ENCODE data around the gene ASB16.

ASB16 gene

GRCh38 chr17:44211281-44212265 is 41.1 kb downstream of the ASB16 start:
- no peak for TF ChIP-seq CTCF (IDR thresholded peaks at IDR 0.05; ENCODE audit: low read length)
- TF ChIP-seq EZH2phosphoT487 (IDR thresholded peaks at IDR 0.05; ENCODE audit: low read length): no peak
- no peak for TF ChIP-seq EZH2 (optimal IDR thresholded peaks at IDR 0.05; ENCODE audit: low read depth, low read length)
- H3K79me2 ChIP-seq (ENCODE audit: low read length): peaks cover 29% of the 10 kb centered on the region
- peak overlapping the region; percentile 32 for H3K4me3 ChIP-seq (ENCODE audit: low read length)
- H3K4me1 ChIP-seq (ENCODE audit: low read length): peaks cover 28% of the 10 kb centered on the region
- peaks cover 15% of the 10 kb centered on the region; the same call in 1 of the 2 replicates for H3F3A ChIP-seq (ENCODE audit: insufficient read depth, low read length)
- no peaks in the 10 kb centered on the region for H3K9me3 ChIP-seq (replicated peaks; ENCODE audit: insufficient read depth, low read length)
- H3K36me3 ChIP-seq (replicated peaks; ENCODE audit: insufficient read depth, low read length): peaks cover 14% of the 10 kb centered on the region
- H2AFZ ChIP-seq (ENCODE audit: low read length): no peak overlapping the region
- H4K20me1 ChIP-seq (ENCODE audit: insufficient read depth, low read length): no peaks in the 10 kb centered on the region
- peak overlapping the region; percentile 68 for H3K4me2 ChIP-seq (ENCODE audit: low read depth, low read length)
- no peaks in the 10 kb centered on the region for H3K27me3 ChIP-seq (replicated peaks; ENCODE audit: insufficient read depth, low read length)
- peak overlapping the region; percentile 75; the same call in 1 of the 2 replicates for H3K27ac ChIP-seq (ENCODE audit: low read length)
- H3K9me2 ChIP-seq (replicated peaks; ENCODE audit: insufficient read depth, low read length): no peaks in the 10 kb centered on the region
- H3K9ac ChIP-seq (ENCODE audit: low read length): peak overlapping the region; percentile 71; the same call in 1 of the 2 replicates
- no peak for DNase-seq

- no peak overlapping the region for H3K4me2 ChIP-seq (ENCODE audit: low read depth, low read length)
- no peak overlapping the region for H3K27ac ChIP-seq (ENCODE audit: low read length)
- H3K9me3 ChIP-seq (replicated peaks; ENCODE audit: insufficient read depth, low read length): no peaks in the 10 kb centered on the region
- H4K20me1 ChIP-seq (ENCODE audit: insufficient read depth, low read length): no peaks in the 10 kb centered on the region
- H3K4me3 ChIP-seq (ENCODE audit: low read length): no peak overlapping the region
- H2AFZ ChIP-seq (ENCODE audit: low read length): no peak overlapping the region
- H3F3A ChIP-seq (ENCODE audit: insufficient read depth, low read length): peaks cover 20% of the 10 kb centered on the region; the same call in 1 of the 2 replicates
- H3K9ac ChIP-seq (ENCODE audit: low read length): no peak overlapping the region
- H3K27me3 ChIP-seq (replicated peaks; ENCODE audit: insufficient read depth, low read length): no peaks in the 10 kb centered on the region
- H3K36me3 ChIP-seq (replicated peaks; ENCODE audit: insufficient read depth, low read length): peaks cover 14% of the 10 kb centered on the region
- no peak for DNase-seq
- H3K4me1 ChIP-seq (ENCODE audit: low read length): peaks cover 36% of the 10 kb centered on the region
- TF ChIP-seq EZH2 (optimal IDR thresholded peaks at IDR 0.05; ENCODE audit: low read depth, low read length) (no peak), CTCF (IDR thresholded peaks at IDR 0.05; ENCODE audit: low read length) (no peak)
- H3K9me2 ChIP-seq (replicated peaks; ENCODE audit: insufficient read depth, low read length): no peaks in the 10 kb centered on the region
- H3K79me2 ChIP-seq (ENCODE audit: low read length): peaks cover 41% of the 10 kb centered on the region
These were observed 42.3 kb downstream of the ASB16 start for GRCh38 chr17:44212507-44213402.

- Histone ChIP-seq H3K36me3 (replicated peaks; ENCODE audit: insufficient read depth, low read length) (peaks cover 14% of the 10 kb centered on the region), H3F3A (ENCODE audit: insufficient read depth, low read length) (peaks cover 24% of the 10 kb centered on the region; the same call in 1 of the 2 replicates), H4K20me1 (ENCODE audit: insufficient read depth, low read length) (no peaks in the 10 kb centered on the region), H3K79me2 (ENCODE audit: low read length) (peaks cover 47% of the 10 kb centered on the region), H3K9me3 (replicated peaks; ENCODE audit: insufficient read depth, low read length) (no peaks in the 10 kb centered on the region), H3K9ac (ENCODE audit: low read length) (no peak overlapping the region), H3K4me1 (ENCODE audit: low read length) (peaks cover 36% of the 10 kb centered on the region), H3K27me3 (replicated peaks; ENCODE audit: insufficient read depth, low read length) (no peaks in the 10 kb centered on the region), H3K4me3 (ENCODE audit: low read length) (no peak overlapping the region), H3K4me2 (ENCODE audit: low read depth, low read length) (no peak overlapping the region), H2AFZ (ENCODE audit: low read length) (no peak overlapping the region), H3K9me2 (replicated peaks; ENCODE audit: insufficient read depth, low read length) (no peaks in the 10 kb centered on the region), H3K27ac (ENCODE audit: low read length) (no peak overlapping the region)
- TF ChIP-seq EZH2 (optimal IDR thresholded peaks at IDR 0.05; ENCODE audit: low read depth, low read length) (no peak), CTCF (IDR thresholded peaks at IDR 0.05; ENCODE audit: low read length) (no peak), EZH2phosphoT487 (IDR thresholded peaks at IDR 0.05; ENCODE audit: low read length) (no peak)
- no peak for DNase-seq
These were observed 43.1 kb downstream of the ASB16 start for GRCh38 chr17:44213403-44214229.
